Skeletal muscle tissue (tissue), 4 donors: ENCODE measurements around the gene SEMG1. TPM values are rescaled to one million over a fixed set of nuclear protein-coding genes. Genes with fewer than 3 reads are reported as not detected.

ENCODE experiments used
- H3K27ac ChIP-seq: one replicate; pipeline ENCODE4 v1.7.0; 2013; ENCODE audit warnings: mild to moderate bottlenecking, low read depth, low read length, inconsistent platforms
- H3K27me3 ChIP-seq, 3 donors: one replicate each; pipeline ENCODE4 v1.7.0; 2013; ENCODE audit warnings: low read length in 3 of 3; ENCODE audit not compliant: control insufficient read depth in 3 of 3, insufficient read depth in 3 of 3
- H3K36me3 ChIP-seq, 3 donors: one replicate each; pipeline ENCODE4 v1.7.0; 2013; ENCODE audit warnings: low read length in 3 of 3; ENCODE audit not compliant: control insufficient read depth in 3 of 3, insufficient read depth in 3 of 3
- H3K4me1 ChIP-seq, 3 donors: one replicate each; pipeline ENCODE4 v1.7.0; 2013; ENCODE audit warnings: low read length in 3 of 3, mild to moderate bottlenecking in 3 of 3; ENCODE audit not compliant: control insufficient read depth in 3 of 3, insufficient read depth in 3 of 3
- H3K4me3 ChIP-seq, 3 donors: one replicate each; pipeline ENCODE4 v1.7.0; 2013; ENCODE audit warnings: low read length in 3 of 3
- H3K9ac ChIP-seq, 3 donors: one replicate each; pipeline ENCODE4 v1.7.0; 2013; ENCODE audit warnings: low read length in 3 of 3, mild to moderate bottlenecking in 3 of 3, moderate library complexity in 2 of 3, low read depth in 1 of 3
- H3K9me3 ChIP-seq, 3 donors: one replicate each; pipeline ENCODE4 v1.7.0; 2013; ENCODE audit warnings: low read length in 3 of 3; ENCODE audit not compliant: control insufficient read depth in 3 of 3
- total RNA-seq: library from RNA; depleted of rRNA; stranded (reverse); fragments of >200 nt; gene quantifications from one replicate; pipeline ENCODE4 v1.2.3, GENCODE V29; 2014
- donor health status: Osteomylitis.

The SEMG1 gene
- total RNA-seq, 1 donor from 2014 or later, result not detected

GRCh38 chr20:45183084-45183483 lies 23.7 kb upstream of the SEMG1 start:
- Histone ChIP-seq H3K4me1 (no peaks in the 10 kb centered on the region), H3K4me3 (no peak overlapping the region), H3K27me3 (no peaks in the 10 kb centered on the region), H3K27ac (no peak overlapping the region), H3K9ac (no peak overlapping the region), H3K36me3 (no peaks in the 10 kb centered on the region), H3K9me3 (no peaks in the 10 kb centered on the region)

- Histone ChIP-seq H3K4me3 (no peak overlapping the region), H3K4me1 (no peaks in the 10 kb centered on the region), H3K9ac (no peak overlapping the region), H3K9me3 (peaks cover 0 to 2% (median 0%) of the 10 kb centered on the region in 3 donors), H3K36me3 (no peaks in the 10 kb centered on the region), H3K27ac (no peak overlapping the region), H3K27me3 (peaks cover 0 to 4% (median 3%) of the 10 kb centered on the region in 3 donors)
These were observed 19.1 kb upstream of the SEMG1 start for GRCh38 chr20:45187693-45188092.

GRCh38 chr20:45189067-45189609 lies 17.7 kb upstream of the SEMG1 start:
- Histone ChIP-seq H3K36me3 (no peaks in the 10 kb centered on the region), H3K27ac (no peak overlapping the region), H3K27me3 (peaks cover 0 to 4% (median 3%) of the 10 kb centered on the region in 3 donors), H3K9me3 (peaks cover 0 to 2% (median 0%) of the 10 kb centered on the region in 3 donors), H3K4me1 (no peaks in the 10 kb centered on the region), H3K9ac (no peak overlapping the region), H3K4me3 (no peak overlapping the region)

DNA sequence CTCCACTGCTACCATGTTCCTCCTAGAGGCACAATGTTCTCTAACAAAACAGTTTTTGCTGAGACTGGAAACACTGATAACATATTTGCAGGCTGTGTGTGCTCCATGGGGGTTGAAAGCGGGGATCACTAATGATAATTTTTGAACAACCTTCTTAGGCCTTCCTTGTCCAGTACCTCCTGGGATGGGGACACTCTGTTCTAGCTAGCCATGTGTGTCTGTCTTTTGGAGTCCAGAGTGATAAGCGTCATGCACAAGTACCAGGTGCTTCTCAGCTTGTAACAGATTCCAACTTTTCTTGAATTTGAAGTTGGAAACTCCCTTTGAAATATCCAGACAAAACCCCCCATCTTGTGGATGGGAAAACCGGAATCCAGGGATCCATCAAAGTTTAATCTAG lies 17.0 kb upstream of the SEMG1 start:
- Histone ChIP-seq H3K9ac (no peak overlapping the region), H3K36me3 (no peaks in the 10 kb centered on the region), H3K27me3 (peaks cover 0 to 4% (median 3%) of the 10 kb centered on the region in 3 donors), H3K9me3 (peaks cover 0 to 2% (median 0%) of the 10 kb centered on the region in 3 donors), H3K27ac (no peak overlapping the region), H3K4me1 (no peaks in the 10 kb centered on the region), H3K4me3 (no peak overlapping the region)

DNA sequence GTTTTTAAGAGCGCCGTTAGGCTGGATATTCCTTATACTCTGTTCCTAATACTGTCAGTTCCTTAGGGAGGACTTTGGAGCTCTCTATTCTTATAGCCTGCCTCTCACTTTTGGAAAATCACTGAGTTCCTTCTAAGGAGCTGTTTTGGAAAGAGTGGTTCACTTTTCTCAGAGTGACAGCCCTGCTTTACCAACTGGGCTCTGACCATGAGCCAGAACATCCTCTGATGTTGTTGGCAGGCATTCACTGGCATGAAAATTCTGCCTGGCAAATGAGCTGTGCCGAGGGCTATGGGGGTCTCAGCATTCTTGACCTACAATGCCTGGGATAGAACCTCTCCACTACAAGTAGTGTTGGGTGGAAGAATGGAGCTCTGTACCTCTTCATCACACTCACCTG lies 14.9 kb upstream of the SEMG1 start:
- Histone ChIP-seq H3K4me1 (no peaks in the 10 kb centered on the region), H3K9me3 (peaks cover 0 to 2% (median 0%) of the 10 kb centered on the region in 3 donors), H3K27me3 (peaks cover 0 to 4% (median 3%) of the 10 kb centered on the region in 3 donors), H3K36me3 (no peaks in the 10 kb centered on the region), H3K9ac (no peak overlapping the region), H3K4me3 (no peak overlapping the region), H3K27ac (no peak overlapping the region)

- Histone ChIP-seq H3K27me3 (peaks cover 0 to 8% (median 4%) of the 10 kb centered on the region in 3 donors), H3K27ac (no peak overlapping the region), H3K4me1 (no peaks in the 10 kb centered on the region), H3K9ac (no peak overlapping the region), H3K9me3 (peaks cover 0 to 2% (median 0%) of the 10 kb centered on the region in 3 donors), H3K4me3 (no peak overlapping the region), H3K36me3 (no peaks in the 10 kb centered on the region)
These were observed 13.5 kb upstream of the SEMG1 start for GRCh38 chr20:45193331-45193730.

DNA sequence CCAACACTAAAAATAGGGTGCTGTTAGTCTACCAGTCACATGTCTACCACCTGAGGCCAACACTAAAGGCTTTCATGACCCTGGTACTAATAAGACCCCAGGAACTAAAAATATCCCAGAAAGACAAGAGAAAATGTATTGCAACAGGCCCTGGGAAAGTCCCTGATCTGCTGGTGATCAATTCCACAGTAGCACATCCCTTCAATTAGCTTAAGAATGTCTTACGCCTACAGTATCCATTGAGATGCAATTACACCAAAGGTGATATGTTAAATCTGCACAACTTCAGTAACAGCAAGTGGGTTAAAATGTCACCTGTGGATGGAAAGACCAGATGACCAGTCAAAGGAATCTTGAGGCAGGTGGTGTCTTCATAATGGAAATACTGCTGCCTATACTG lies 3.1 kb downstream of the SEMG1 start:
- peaks cover 0 to 3% (median 3%) of the 10 kb centered on the region in 3 donors for H3K27me3 ChIP-seq
- no peaks in the 10 kb centered on the region for H3K36me3 ChIP-seq
- H3K4me1 ChIP-seq, result no peaks in the 10 kb centered on the region
- no peaks in the 10 kb centered on the region for H3K9me3 ChIP-seq
- no peak overlapping the region for H3K9ac ChIP-seq
- no peak overlapping the region for H3K4me3 ChIP-seq
- H3K27ac ChIP-seq, result no peak overlapping the region

- Histone ChIP-seq H3K9ac (no peak overlapping the region), H3K9me3 (no peaks in the 10 kb centered on the region), H3K27ac (no peak overlapping the region), H3K4me3 (no peak overlapping the region), H3K36me3 (no peaks in the 10 kb centered on the region), H3K4me1 (no peaks in the 10 kb centered on the region), H3K27me3 (peaks cover 0 to 1% (median 0%) of the 10 kb centered on the region in 3 donors)
These were observed 5.0 kb downstream of the SEMG1 start for GRCh38 chr20:45211569-45212474.

DNA sequence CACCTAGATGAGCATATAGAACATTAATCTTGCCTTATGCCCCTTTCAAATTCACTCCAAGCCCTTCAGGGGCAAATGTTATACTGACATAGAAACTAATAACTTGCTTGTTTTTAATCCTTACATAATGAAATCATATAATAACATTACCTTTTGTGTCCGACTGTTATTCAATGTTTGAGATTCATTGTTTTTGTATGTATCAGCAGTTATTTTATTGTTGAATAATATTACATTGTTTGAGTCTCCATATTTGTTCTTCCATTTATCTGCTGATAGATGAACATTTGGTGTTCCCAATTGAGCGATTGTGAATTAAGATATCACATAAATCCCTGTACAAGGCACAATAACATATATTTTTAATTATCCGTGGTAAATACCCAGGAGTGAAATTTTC lies 6.0 kb downstream of the SEMG1 start:
- Histone ChIP-seq H3K27me3 (no peaks in the 10 kb centered on the region), H3K4me3 (no peak overlapping the region), H3K9me3 (no peaks in the 10 kb centered on the region), H3K4me1 (no peaks in the 10 kb centered on the region), H3K36me3 (no peaks in the 10 kb centered on the region), H3K27ac (no peak overlapping the region), H3K9ac (no peak overlapping the region)

DNA sequence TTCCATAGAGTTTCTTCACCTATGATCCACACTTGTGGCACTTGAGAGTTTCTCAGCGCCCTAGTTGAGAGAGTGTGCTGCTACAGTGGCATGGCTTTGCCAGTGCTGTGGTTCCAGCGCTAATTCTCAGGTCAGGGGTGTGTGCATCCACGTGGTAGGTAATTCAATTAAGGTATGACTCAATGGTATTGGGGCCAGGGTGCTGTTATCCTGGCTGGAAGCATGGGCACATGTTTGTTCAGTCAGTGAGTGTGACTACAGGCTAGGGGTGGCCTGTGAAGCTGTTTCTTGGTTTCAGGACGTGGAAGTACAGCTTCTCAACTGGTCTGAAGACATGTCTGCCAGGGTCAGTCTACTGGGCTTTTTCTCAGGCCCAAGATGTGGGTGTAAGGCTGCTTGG lies 11.3 kb downstream of the SEMG1 start:
- H3K27ac ChIP-seq, result no peak overlapping the region
- peaks cover 3 to 5% (median 3%) of the 10 kb centered on the region in 3 donors for H3K27me3 ChIP-seq
- H3K4me1 ChIP-seq, result no peaks in the 10 kb centered on the region
- no peak overlapping the region for H3K4me3 ChIP-seq
- no peaks in the 10 kb centered on the region for H3K36me3 ChIP-seq
- H3K9me3 ChIP-seq, result no peaks in the 10 kb centered on the region
- no peak overlapping the region for H3K9ac ChIP-seq
